Loucy (cell line): ENCODE results near the gene EXD2.

Experiments
- H2AFZ ChIP-seq: fragments of 200-600 bp; sonication (generic); 2 replicates; pipeline ENCODE4 v1.6.0; 2016; ENCODE audit warnings: antibody characterized with exemption, mild to moderate bottlenecking, low read length, moderate library complexity
- H3F3A ChIP-seq: fragments of 200-600 bp; 2 replicates; pipeline ENCODE4 v1.6.0; 2016; ENCODE audit warnings: antibody characterized with exemption, low read depth, mild to moderate bottlenecking
- H3K27me3 ChIP-seq: fragments of 200-600 bp; sonication (generic); 2 replicates; pipeline ENCODE4 v1.6.1; 2014; ENCODE audit warnings: low read length, mild to moderate bottlenecking; ENCODE audit not compliant: insufficient read depth, poor library complexity, severe bottlenecking
- H3K36me3 ChIP-seq: fragments of 200-600 bp; sonication (generic); 2 replicates; pipeline ENCODE4 v1.6.1; 2016; ENCODE audit warnings: low read length; ENCODE audit not compliant: insufficient read depth
- H3K4me1 ChIP-seq: fragments of 200-600 bp; sonication (generic); 2 replicates; pipeline ENCODE4 v1.5.1; 2014; ENCODE audit warnings: low read length, mild to moderate bottlenecking; ENCODE audit not compliant: insufficient read depth, poor library complexity, severe bottlenecking
- H3K4me2 ChIP-seq: fragments of 200-600 bp; sonication (generic); 2 replicates; pipeline ENCODE4 v1.6.0; 2014; ENCODE audit warnings: antibody characterized with exemption, low read length, low read depth, mild to moderate bottlenecking; ENCODE audit not compliant: poor library complexity, severe bottlenecking
- H3K4me3 ChIP-seq: fragments of 200-600 bp; sonication (generic); 2 replicates; pipeline ENCODE4 v1.5.1; 2014; ENCODE audit warnings: low read length, mild to moderate bottlenecking, mixed read lengths; ENCODE audit not compliant: poor library complexity, severe bottlenecking
- H3K79me2 ChIP-seq: fragments of 200-600 bp; sonication (generic); 2 replicates; pipeline ENCODE4 v1.6.1; 2014; ENCODE audit warnings: low read length; ENCODE audit not compliant: insufficient read depth
- H3K9ac ChIP-seq: fragments of 200-600 bp; sonication (generic); 2 replicates; pipeline ENCODE4 v1.6.0; 2014; ENCODE audit warnings: mild to moderate bottlenecking, low read depth, low read length, moderate library complexity; ENCODE audit not compliant: poor library complexity, severe bottlenecking
- H3K9me2 ChIP-seq: fragments of 200-600 bp; sonication (generic); replicated peaks from 2 replicates; pipeline ENCODE4 v1.6.1; 2016; ENCODE audit warnings: low read depth, low read length, mixed read lengths
- H3K9me3 ChIP-seq: fragments of 200-600 bp; sonication (generic); 2 replicates; pipeline ENCODE4 v1.6.1; 2014; ENCODE audit warnings: mild to moderate bottlenecking, antibody characterized with exemption, low read length, low read depth; ENCODE audit not compliant: insufficient read depth
- H4K20me1 ChIP-seq: fragments of 200-600 bp; sonication (generic); 2 replicates; pipeline ENCODE4 v1.6.0; 2014; ENCODE audit warnings: antibody characterized with exemption, low read length, mild to moderate bottlenecking; ENCODE audit not compliant: insufficient read depth, poor library complexity, severe bottlenecking
- CTCF ChIP-seq: fragments of 200-600 bp; sonication (generic); conservative IDR thresholded peaks from 2 replicates; pipeline ENCODE4 v1.5.1; 2014; ENCODE audit warnings: mild to moderate bottlenecking, antibody characterized with exemption, low read length
- EZH2phosphoT487 ChIP-seq: fragments of 200-600 bp; IDR thresholded peaks from 2 replicates; pipeline ENCODE4 v1.6.1; 2018; ENCODE audit warnings: antibody characterized with exemption, mild to moderate bottlenecking, moderate library complexity, borderline replicate concordance

EXD2 gene

GRCh38 chr14:69191340-69192111, at the start of gene EXD2:
EXD2 (plus strand) TSS chr14:69191498; CDS start chr14:69209471, 17,973 bp downstream.
- H3K79me2 ChIP-seq: peaks cover 9% of the 10 kb centered on the region; the same call in 1 of the 2 replicates
- H3K9ac ChIP-seq: peak within 1 kb of the TSS; percentile 76
- no peaks in the 10 kb centered on the region for H3F3A ChIP-seq
- peaks cover 16% of the 10 kb centered on the region for H3K4me1 ChIP-seq
- H3K9me2 ChIP-seq: no peaks in the 10 kb centered on the region
- H3K9me3 ChIP-seq: no peaks in the 10 kb centered on the region
- no peaks in the 10 kb centered on the region for H4K20me1 ChIP-seq
- peak within 1 kb of the TSS; percentile 89 for H3K4me3 ChIP-seq
- TF ChIP-seq CTCF (no peak), EZH2phosphoT487 (no peak)
- H3K27me3 ChIP-seq: no peaks in the 10 kb centered on the region
- peak within 1 kb of the TSS; percentile 98 for H2AFZ ChIP-seq
- peak within 1 kb of the TSS; percentile 69 for H3K4me2 ChIP-seq
- no peaks in the 10 kb centered on the region for H3K36me3 ChIP-seq

GRCh38 chr14:69141550-69141949, 49.7 kb upstream of the EXD2 start:
- Histone ChIP-seq H3K4me2 (no peak overlapping the region), H3K4me3 (no peak overlapping the region), H3K9me2 (no peaks in the 10 kb centered on the region), H3K9me3 (no peaks in the 10 kb centered on the region), H3K4me1 (peaks cover 10% of the 10 kb centered on the region), H3K9ac (no peak overlapping the region), H3K36me3 (peaks cover 11% of the 10 kb centered on the region; the same call in 1 of the 2 replicates), H3K79me2 (peaks cover 91% of the 10 kb centered on the region), H3K27me3 (no peaks in the 10 kb centered on the region), H4K20me1 (peaks cover 56% of the 10 kb centered on the region), H3F3A (no peaks in the 10 kb centered on the region), H2AFZ (no peak overlapping the region)
- TF ChIP-seq CTCF (no peak), EZH2phosphoT487 (no peak)

- peaks cover 16% of the 10 kb centered on the region for H3K4me1 ChIP-seq
- no peaks in the 10 kb centered on the region for H3K27me3 ChIP-seq
- no peaks in the 10 kb centered on the region for H3K9me3 ChIP-seq
- TF ChIP-seq CTCF: no peak
- TF ChIP-seq EZH2phosphoT487: no peak
- no peaks in the 10 kb centered on the region for H3F3A ChIP-seq
- no peak overlapping the region for H3K4me3 ChIP-seq
- peaks cover 11% of the 10 kb centered on the region; the same call in 1 of the 2 replicates for H3K36me3 ChIP-seq
- peaks cover 59% of the 10 kb centered on the region for H4K20me1 ChIP-seq
- H3K4me2 ChIP-seq: no peak overlapping the region
- no peak overlapping the region for H3K9ac ChIP-seq
- H3K79me2 ChIP-seq: peaks cover 92% of the 10 kb centered on the region
- no peaks in the 10 kb centered on the region for H3K9me2 ChIP-seq
- no peak overlapping the region for H2AFZ ChIP-seq
Measured at GRCh38 chr14:69142101-69142500, 49.2 kb upstream of the EXD2 start.
